A673 (cell line): Measurements from ENCODE around the gene TADA3. TPM values are rescaled to one million over a fixed set of nuclear protein-coding genes. Genes with fewer than 3 reads are reported as not detected.
A peak's percentile ranks its signal among the peaks of the same experiment; 100 is the strongest.

Experiments used
- BruUV-seq: library from RNA; stranded (reverse); fragments of 400-500 nt; replicated peaks from 2 replicates; lab custom pipeline; 2021; lab: Mats Ljungman, UMichigan
- CTCF ChIA-PET: fragments of 300-600 bp; sonication (Branson Sonifier 250); formaldehyde crosslinking; loops from one replicate; lab custom pipeline; 2022; ENCODE audit warnings: antibody characterized with exemption; lab: Charles Lee
- POLR2A ChIA-PET: fragments of 300-600 bp; sonication (Branson Sonifier 250); formaldehyde crosslinking; loops from one replicate; lab custom pipeline; 2022; ENCODE audit warnings: antibody characterized with exemption; ENCODE audit not compliant: low non-redundant PET; lab: Charles Lee
- DNase-seq: peaks from one replicate; pipeline ENCODE4 v3.0.0-alpha.2; 2015; ENCODE audit warnings: low spot score
- H3K27ac ChIP-seq: fragments of 200-600 bp; sonication (generic); 2 replicates; pipeline ENCODE4 v1.5.1; 2016; ENCODE audit warnings: mixed run types, low read depth, mild to moderate bottlenecking, mixed read lengths, antibody characterized with exemption, low read length; ENCODE audit not compliant: poor library complexity, severe bottlenecking
- H3K27me3 ChIP-seq: fragments of 200-600 bp; sonication (generic); replicated peaks from 2 replicates; pipeline ENCODE4 v1.6.1; 2017; ENCODE audit warnings: mixed run types, low read depth, mild to moderate bottlenecking, mixed read lengths, antibody characterized with exemption, low read length; ENCODE audit not compliant: insufficient read depth, poor library complexity
- H3K36me3 ChIP-seq: fragments of 200-600 bp; sonication (generic); 2 replicates; pipeline ENCODE4 v1.6.1; 2016; ENCODE audit warnings: mixed run types, mild to moderate bottlenecking, mixed read lengths, antibody characterized with exemption, low read length; ENCODE audit not compliant: insufficient read depth, poor library complexity, severe bottlenecking
- H3K4me1 ChIP-seq: fragments of 200-600 bp; sonication (generic); 2 replicates; pipeline ENCODE4 v1.6.1; 2017; ENCODE audit warnings: mixed run types, mild to moderate bottlenecking, mixed read lengths, antibody characterized with exemption, low read length; ENCODE audit not compliant: insufficient read depth, poor library complexity, severe bottlenecking
- H3K4me3 ChIP-seq: fragments of 200-600 bp; sonication (generic); 2 replicates; pipeline ENCODE4 v1.5.1; 2016; ENCODE audit warnings: low read depth, mixed run types, mild to moderate bottlenecking, mixed read lengths, low read length; ENCODE audit not compliant: poor library complexity, severe bottlenecking
- H3K9me3 ChIP-seq: fragments of 200-600 bp; sonication (generic); 2 replicates; pipeline ENCODE4 v1.6.1; 2016; ENCODE audit warnings: mixed run types, low read depth, mild to moderate bottlenecking, mixed read lengths, antibody characterized with exemption, low read length; ENCODE audit not compliant: poor library complexity, severe bottlenecking
- CTCF ChIP-seq: fragments of 300-800, 200-600 bp; sonication (generic); conservative IDR thresholded peaks from 2 replicates; pipeline ENCODE4 v1.5.1; 2017; ENCODE audit warnings: low read depth, mild to moderate bottlenecking, antibody characterized with exemption, low read length, moderate library complexity, mixed read lengths
- EZH2 ChIP-seq: fragments of 200-600 bp; sonication (generic); IDR thresholded peaks from 2 replicates; pipeline ENCODE4 v1.6.1; 2017; ENCODE audit warnings: borderline replicate concordance, low read depth, mild to moderate bottlenecking, mixed read lengths, antibody characterized with exemption, low read length; ENCODE audit not compliant: poor library complexity, severe bottlenecking
- intact Hi-C: fragments of 100-400 bp; cut with micrococcal nuclease; formaldehyde crosslinking; loops from one replicate; pipeline ENCODE4 v1.10.0; 2022; ENCODE audit not compliant: unreplicated experiment
- total RNA-seq: library from RNA; stranded (reverse); gene quantifications from 2 replicates; pipeline ENCODE4 v1.2.3, GENCODE V29; 2021

Gene TADA3
- total RNA-seq, 1 experiment from 2014 or later: 46.1 TPM

GRCh38 chr3:9780910-9781309 lies 11.4 kb downstream of the TADA3 start:
- Histone ChIP-seq H3K9me3 (no peaks in the 10 kb centered on the region), H3K36me3 (peaks cover 21% of the 10 kb centered on the region), H3K4me3 (no peak overlapping the region), H3K4me1 (no peaks in the 10 kb centered on the region), H3K27me3 (no peaks in the 10 kb centered on the region), H3K27ac (no peak overlapping the region)
- no peak for DNase-seq
- intact Hi-C loops: no loop called here
- TF ChIP-seq CTCF: no peak
- no peak for TF ChIP-seq EZH2
- ChIA-PET POLR2A (no interaction called here), CTCF (no interaction called here)
- BruUV-seq: no TSS peak

- POLR2A ChIA-PET: no interaction called here
- Histone ChIP-seq H3K9me3 (no peaks in the 10 kb centered on the region), H3K27ac (no peak overlapping the region), H3K4me3 (no peak overlapping the region), H3K4me1 (no peaks in the 10 kb centered on the region), H3K36me3 (peaks cover 18% of the 10 kb centered on the region), H3K27me3 (no peaks in the 10 kb centered on the region)
- no TSS peak for BruUV-seq
- TF ChIP-seq CTCF: no peak
- TF ChIP-seq EZH2: no peak
- DNase-seq: no peak
- intact Hi-C loops: no loop called here
- CTCF ChIA-PET: no interaction called here
These were observed 11.8 kb downstream of the TADA3 start for GRCh38 chr3:9780458-9780812.

- Histone ChIP-seq H3K36me3 (peaks cover 12% of the 10 kb centered on the region), H3K4me3 (no peak overlapping the region), H3K27me3 (no peaks in the 10 kb centered on the region), H3K9me3 (no peaks in the 10 kb centered on the region), H3K4me1 (no peaks in the 10 kb centered on the region), H3K27ac (no peak overlapping the region)
- CTCF ChIA-PET: no interaction called here
- intact Hi-C loops: no loop called here
- TSS peak; percentile 64 for BruUV-seq
- POLR2A ChIA-PET: no interaction called here
- DNase-seq: no peak
- no peak for TF ChIP-seq EZH2
- TF ChIP-seq CTCF: no peak
These were observed 12.4 kb downstream of the TADA3 start for GRCh38 chr3:9779721-9780457.
